ENCODE results near the gene TASOR.
"Not testable (repeated sequence)": the region's sequence is repeated elsewhere in the genome, so short reads cannot be mapped to it uniquely, and the experiment has no call there.

TASOR gene

GRCh38 chr3:56711344-56711743 lies 28.3 kb upstream of the TASOR start:
- no peak for DNase-seq (ENCODE audit: low read depth)
- TF ChIP-seq, protein P1, sequence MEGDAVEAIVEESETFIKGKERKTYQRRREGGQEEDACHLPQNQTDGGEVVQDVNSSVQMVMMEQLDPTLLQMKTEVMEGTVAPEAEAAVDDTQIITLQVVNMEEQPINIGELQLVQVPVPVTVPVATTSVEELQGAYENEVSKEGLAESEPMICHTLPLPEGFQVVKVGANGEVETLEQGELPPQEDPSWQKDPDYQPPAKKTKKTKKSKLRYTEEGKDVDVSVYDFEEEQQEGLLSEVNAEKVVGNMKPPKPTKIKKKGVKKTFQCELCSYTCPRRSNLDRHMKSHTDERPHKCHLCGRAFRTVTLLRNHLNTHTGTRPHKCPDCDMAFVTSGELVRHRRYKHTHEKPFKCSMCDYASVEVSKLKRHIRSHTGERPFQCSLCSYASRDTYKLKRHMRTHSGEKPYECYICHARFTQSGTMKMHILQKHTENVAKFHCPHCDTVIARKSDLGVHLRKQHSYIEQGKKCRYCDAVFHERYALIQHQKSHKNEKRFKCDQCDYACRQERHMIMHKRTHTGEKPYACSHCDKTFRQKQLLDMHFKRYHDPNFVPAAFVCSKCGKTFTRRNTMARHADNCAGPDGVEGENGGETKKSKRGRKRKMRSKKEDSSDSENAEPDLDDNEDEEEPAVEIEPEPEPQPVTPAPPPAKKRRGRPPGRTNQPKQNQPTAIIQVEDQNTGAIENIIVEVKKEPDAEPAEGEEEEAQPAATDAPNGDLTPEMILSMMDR (IDR thresholded peaks at IDR 0.05; ENCODE audit: control insufficient read depth, extremely low read depth, insufficient read depth) = no peak
- H3K4me3 ChIP-seq (ENCODE audit: low read depth, low read length) = no peak overlapping the region

DNA sequence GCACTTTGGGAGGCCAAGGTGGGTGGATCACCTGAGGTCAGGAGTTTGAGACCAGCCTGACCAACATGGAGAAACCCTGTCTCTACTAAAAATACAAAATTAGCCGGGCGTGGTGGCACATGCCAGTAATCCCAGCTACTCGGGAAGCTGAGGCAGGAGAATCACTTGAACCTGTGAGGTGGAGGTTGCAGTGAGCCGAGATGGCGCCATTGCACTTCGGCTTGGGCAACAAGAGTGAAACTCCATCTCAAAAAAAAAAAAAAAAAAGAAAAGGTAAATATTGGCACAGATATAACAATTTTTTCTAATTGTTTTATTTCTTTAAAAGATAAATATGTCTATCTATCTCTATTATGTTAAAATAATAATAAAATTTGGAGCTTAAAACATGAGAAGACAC lies 24.3 kb upstream of the TASOR start:
- TF ChIP-seq, protein P1 (IDR thresholded peaks at IDR 0.05; ENCODE audit: control insufficient read depth, extremely low read depth, insufficient read depth) = peak; percentile 65
- H3K4me3 ChIP-seq (ENCODE audit: low read depth, low read length); DNase-seq (ENCODE audit: low read depth): not testable (repeated sequence)

DNA sequence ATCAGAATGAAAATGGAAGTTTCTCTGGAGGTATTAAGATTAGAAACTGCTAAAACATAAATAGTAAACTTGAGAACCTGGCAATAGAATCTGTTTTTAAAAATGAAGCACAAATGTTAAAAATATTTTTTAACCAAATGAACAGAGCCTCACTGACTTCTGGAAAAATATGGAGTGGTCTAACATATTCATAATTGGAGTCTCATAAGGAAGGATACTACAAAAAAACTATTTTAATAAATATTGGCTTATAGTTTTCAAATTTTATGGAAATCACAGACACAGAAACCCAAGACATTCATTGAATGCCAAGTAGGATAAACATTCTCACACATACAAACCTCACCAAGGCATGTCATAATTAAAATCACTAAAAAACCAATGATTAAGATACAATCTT lies 23.6 kb upstream of the TASOR start:
- TF ChIP-seq, protein P1 (IDR thresholded peaks at IDR 0.05; ENCODE audit: control insufficient read depth, extremely low read depth, insufficient read depth) = no peak
- no peak overlapping the region for H3K4me3 ChIP-seq (ENCODE audit: low read depth, low read length)
- no peak for DNase-seq (ENCODE audit: low read depth)

GRCh38 chr3:56704706-56705105 lies 21.6 kb upstream of the TASOR start:
- DNase-seq (ENCODE audit: low read depth) = no peak
- TF ChIP-seq, protein P1 (IDR thresholded peaks at IDR 0.05; ENCODE audit: control insufficient read depth, extremely low read depth, insufficient read depth) = no peak
- H3K4me3 ChIP-seq (ENCODE audit: low read depth, low read length) = no peak overlapping the region

GRCh38 chr3:56702490-56703315 lies 19.6 kb upstream of the TASOR start:
- H3K4me3 ChIP-seq (ENCODE audit: low read depth, low read length) = no peak overlapping the region
- peak; percentile 40 for DNase-seq (ENCODE audit: low read depth)
- TF ChIP-seq, protein P1 (IDR thresholded peaks at IDR 0.05; ENCODE audit: control insufficient read depth, extremely low read depth, insufficient read depth) = peak; percentile 70

- DNase-seq (ENCODE audit: low read depth) = no peak
- H3K4me3 ChIP-seq (ENCODE audit: low read depth, low read length) = no peak overlapping the region
- TF ChIP-seq, protein P1 (IDR thresholded peaks at IDR 0.05; ENCODE audit: control insufficient read depth, extremely low read depth, insufficient read depth) = no peak
Observed at GRCh38 chr3:56700151-56700550, 17.1 kb upstream of the TASOR start.

All from LNCaP clone FGC (cell line).